Kidney (tissue), 14 donors: ENCODE measurements around the gene SLC4A2. TPM values are rescaled to one million over a fixed set of nuclear protein-coding genes. Genes with fewer than 3 reads are reported as not detected.

Experiments
- DNase-seq, 5 donors: peaks; one replicate each; pipeline ENCODE4 v3.0.0-alpha.2; 2013 to 2020
- FAIRE-seq: peaks from 2 replicates; lab custom pipeline; 2012; peaks lifted over from hg19 to GRCh38; lab: Jason Lieb, UNC
- H3K27ac ChIP-seq, 2 donors: one replicate each; pipeline ENCODE4 v1.7.0; 2013; ENCODE audit warnings: low read depth in 2 of 2, low read length in 2 of 2, inconsistent platforms in 1 of 2
- H3K27me3 ChIP-seq: one replicate; pipeline ENCODE4 v1.7.1; 2013; ENCODE audit warnings: low read length, inconsistent platforms; ENCODE audit not compliant: control insufficient read depth, insufficient read depth
- H3K36me3 ChIP-seq, 3 donors: one replicate each; pipeline versions ENCODE4 v1.7.0 to v1.7.1; 2013; ENCODE audit warnings: low read length in 3 of 3, control low read depth in 1 of 3, inconsistent platforms in 1 of 3; ENCODE audit not compliant: insufficient read depth in 3 of 3, control insufficient read depth in 2 of 3
- H3K4me1 ChIP-seq, 3 donors: one replicate each; pipeline versions ENCODE4 v1.7.0 to v1.7.1; 2013; ENCODE audit warnings: low read length in 3 of 3, inconsistent platforms in 1 of 3, low read depth in 1 of 3; ENCODE audit not compliant: control insufficient read depth in 2 of 3, insufficient read depth in 2 of 3
- H3K4me3 ChIP-seq, 3 donors: one replicate each; pipeline versions ENCODE4 v1.7.0 to v1.8.1; 2013; ENCODE audit warnings: low read length in 3 of 3, control low read depth in 1 of 3, inconsistent platforms in 1 of 3
- H3K9ac ChIP-seq, 3 donors: one replicate each; pipeline versions ENCODE4 v1.7.0 to v1.7.1; 2013; ENCODE audit warnings: low read length in 3 of 3, control low read depth in 1 of 3, inconsistent platforms in 1 of 3
- H3K9me3 ChIP-seq, 3 donors: one replicate each; pipeline versions ENCODE4 v1.7.0 to v1.7.1; 2013; ENCODE audit warnings: low read length in 3 of 3, control low read depth in 1 of 3, inconsistent platforms in 1 of 3; ENCODE audit not compliant: control insufficient read depth in 2 of 3, insufficient read depth in 1 of 3
- intact Hi-C: fragments of 100-400 bp; cut with DNase I; formaldehyde crosslinking; loops from one replicate; pipeline ENCODE4 v1.11.1; 2022
- polyA plus RNA-seq: library from polyadenylated mRNA; stranded (reverse); fragments of 350-450 nt; fragmentation: Illumina TruSeq; extraction: RNeasy Lipid Tissue Mini Kit (QIAGEN cat#74804); gene quantifications from one replicate; pipeline ENCODE4 v1.2.3, GENCODE V29; 2014; ENCODE audit warnings: low read depth, low replicate concordance; ENCODE audit not compliant: insufficient read depth
- total RNA-seq: library from RNA; stranded (reverse); fragmentation: NEBNext Ultra II Directional; extraction: Animal tissue kit (Norgen Biotek cat#: 25700); gene quantifications from one replicate; pipeline ENCODE4 v1.2.1, GENCODE V29; 2021
- TF ChIP-seq, protein P1 (sequence below): IDR thresholded peaks from 3 replicates; pipeline ENCODE4 v1.5.1; 2012; ENCODE audit warnings: mild to moderate bottlenecking, moderate library complexity, borderline replicate concordance; ENCODE audit not compliant: insufficient read depth; ENCODE audit errors: extremely low read depth
- donor health status: control.
- donor health status: control.
- donor health status: control.
- donor health status: control.
- donor health status: control.
- donor health status: DM: yes; HTN: yes; CAD: no.
- donor health status: Normal renal cell carcinoma (clear cell type).

The SLC4A2 gene
- total and polyA plus RNA-seq, 2 donors from 2014 or later, result 104 to 150 TPM

- Histone ChIP-seq H3K27me3 (no peaks in the 10 kb centered on the region), H3K27ac (no peak overlapping the region), H3K4me1 (peaks cover 0 to 19% (median 9%) of the 10 kb centered on the region in 3 donors), H3K36me3 (peaks cover 2 to 35% (median 17%) of the 10 kb centered on the region in 3 donors), H3K4me3 (no peak overlapping the region), H3K9ac (no peak overlapping the region), H3K9me3 (no peaks in the 10 kb centered on the region)
- no peak for DNase-seq
- FAIRE-seq, result no peak
- TF ChIP-seq, protein P1, sequence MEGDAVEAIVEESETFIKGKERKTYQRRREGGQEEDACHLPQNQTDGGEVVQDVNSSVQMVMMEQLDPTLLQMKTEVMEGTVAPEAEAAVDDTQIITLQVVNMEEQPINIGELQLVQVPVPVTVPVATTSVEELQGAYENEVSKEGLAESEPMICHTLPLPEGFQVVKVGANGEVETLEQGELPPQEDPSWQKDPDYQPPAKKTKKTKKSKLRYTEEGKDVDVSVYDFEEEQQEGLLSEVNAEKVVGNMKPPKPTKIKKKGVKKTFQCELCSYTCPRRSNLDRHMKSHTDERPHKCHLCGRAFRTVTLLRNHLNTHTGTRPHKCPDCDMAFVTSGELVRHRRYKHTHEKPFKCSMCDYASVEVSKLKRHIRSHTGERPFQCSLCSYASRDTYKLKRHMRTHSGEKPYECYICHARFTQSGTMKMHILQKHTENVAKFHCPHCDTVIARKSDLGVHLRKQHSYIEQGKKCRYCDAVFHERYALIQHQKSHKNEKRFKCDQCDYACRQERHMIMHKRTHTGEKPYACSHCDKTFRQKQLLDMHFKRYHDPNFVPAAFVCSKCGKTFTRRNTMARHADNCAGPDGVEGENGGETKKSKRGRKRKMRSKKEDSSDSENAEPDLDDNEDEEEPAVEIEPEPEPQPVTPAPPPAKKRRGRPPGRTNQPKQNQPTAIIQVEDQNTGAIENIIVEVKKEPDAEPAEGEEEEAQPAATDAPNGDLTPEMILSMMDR, result no peak
- intact Hi-C loops, result no loop called here
These were observed 5.6 kb downstream of the SLC4A2 start for GRCh38 chr7:151064993-151065392.

DNA sequence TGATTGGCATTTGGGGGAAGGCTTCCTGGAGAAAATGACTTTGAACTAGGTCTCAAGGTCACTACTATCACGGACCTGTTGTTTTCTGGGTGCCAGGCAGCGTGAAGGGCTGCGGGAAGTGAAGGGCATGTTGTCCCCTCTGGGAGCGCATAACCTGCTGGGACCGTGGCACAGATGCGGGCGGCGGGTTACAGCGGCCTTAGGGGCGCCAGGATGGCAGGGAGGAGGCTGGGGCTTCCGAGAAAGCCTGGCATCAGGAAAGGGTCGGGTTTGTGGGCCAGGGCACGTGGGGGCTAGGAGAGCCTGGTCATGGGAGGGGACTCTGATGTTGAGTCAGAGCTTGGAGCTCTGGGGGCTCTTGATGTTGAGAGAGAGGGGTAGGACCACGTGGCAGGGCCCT, 6.1 kb downstream of the SLC4A2 start:
- FAIRE-seq, result no peak
- Histone ChIP-seq H3K9me3 (no peaks in the 10 kb centered on the region), H3K4me1 (peaks cover 0 to 14% (median 6%) of the 10 kb centered on the region in 3 donors), H3K36me3 (peaks cover 2 to 40% (median 21%) of the 10 kb centered on the region in 3 donors), H3K9ac (no peak overlapping the region), H3K27me3 (no peaks in the 10 kb centered on the region), H3K27ac (no peak overlapping the region), H3K4me3 (no peak overlapping the region)
- no peak for DNase-seq
- intact Hi-C loops, result no loop called here
- TF ChIP-seq, protein P1, result no peak

DNA sequence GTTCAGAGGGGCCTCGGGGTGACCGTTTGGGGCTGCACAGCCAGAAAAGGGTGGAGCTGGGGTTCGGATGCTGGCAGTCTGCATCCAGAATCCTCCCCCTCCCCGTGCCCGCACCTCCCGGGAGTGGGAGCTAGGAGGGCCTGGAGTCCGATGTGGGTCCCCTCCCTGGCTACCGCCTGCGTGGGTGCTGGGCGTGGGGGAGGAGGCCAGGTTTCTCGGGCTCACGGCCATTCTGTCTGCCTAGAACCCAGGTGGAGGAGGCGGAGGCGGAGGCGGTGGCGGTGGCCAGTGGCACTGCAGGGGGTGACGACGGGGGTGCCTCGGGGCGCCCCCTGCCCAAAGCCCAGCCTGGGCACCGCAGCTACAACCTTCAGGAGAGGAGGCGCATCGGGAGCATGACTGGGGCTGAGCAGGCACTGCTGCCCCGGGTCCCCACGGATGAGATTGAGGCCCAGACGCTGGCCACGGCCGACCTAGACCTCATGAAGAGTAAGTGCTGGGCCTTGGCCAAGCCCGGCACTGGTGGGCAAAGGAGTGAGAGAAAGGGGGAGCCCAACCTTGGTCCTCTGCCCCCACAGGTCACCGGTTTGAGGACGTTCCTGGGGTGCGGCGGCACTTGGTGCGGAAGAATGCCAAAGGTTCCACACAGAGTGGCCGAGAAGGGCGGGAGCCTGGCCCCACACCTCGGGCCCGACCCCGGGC, 7.0 kb downstream of the SLC4A2 start:
- Histone ChIP-seq H3K27me3 (no peaks in the 10 kb centered on the region), H3K9ac (no peak overlapping the region), H3K36me3 (peaks cover 2 to 46% (median 21%) of the 10 kb centered on the region in 3 donors), H3K4me3 (no peak overlapping the region), H3K9me3 (no peaks in the 10 kb centered on the region), H3K27ac (no peak overlapping the region), H3K4me1 (peaks cover 0 to 6% (median 0%) of the 10 kb centered on the region in 3 donors)
- intact Hi-C loops, result no loop called here
- FAIRE-seq (no peak), DNase-seq (peak in 1 of 5 donors; percentile 72)
- TF ChIP-seq, protein P1, result no peak
